Smooth muscle cell (in vitro differentiated cells): ENCODE results near the gene TRIM63. TPM values are rescaled to one million over a fixed set of nuclear protein-coding genes. Genes with fewer than 3 reads are reported as not detected.
A peak's percentile ranks its signal among the peaks of the same experiment; 100 is the strongest.

ENCODE experiments used
- DNase-seq: peaks from one replicate; lab custom pipeline; 2025; ENCODE audit not compliant: unreplicated experiment; lab: John Stamatoyannopoulos, UW
- H2AFZ ChIP-seq: fragments of 200-600 bp; sonication (generic); 2 replicates; pipeline ENCODE4 v1.6.0; 2016; ENCODE audit warnings: antibody characterized with exemption, low read depth, mild to moderate bottlenecking
- H3F3A ChIP-seq: fragments of 200-600 bp; sonication (generic); 2 replicates; pipeline ENCODE4 v1.6.0; 2017; ENCODE audit warnings: antibody characterized with exemption, low read depth
- H3K27ac ChIP-seq: fragments of 200-600 bp; sonication (generic); 2 replicates; pipeline ENCODE4 v1.5.1; 2016; ENCODE audit warnings: low read depth, mild to moderate bottlenecking
- H3K27me3 ChIP-seq: fragments of 200-600 bp; sonication (generic); 2 replicates; pipeline ENCODE4 v1.6.1; 2016; ENCODE audit warnings: low read depth, mild to moderate bottlenecking
- H3K36me3 ChIP-seq: fragments of 200-600 bp; sonication (generic); 2 replicates; pipeline ENCODE4 v1.5.1; 2016; ENCODE audit warnings: low read depth
- H3K4me1 ChIP-seq: fragments of 200-600 bp; sonication (generic); 2 replicates; pipeline ENCODE4 v1.5.1; 2016; ENCODE audit warnings: low read depth
- H3K4me2 ChIP-seq: fragments of 200-600 bp; sonication (generic); 2 replicates; pipeline ENCODE4 v1.6.0; 2016; ENCODE audit warnings: mild to moderate bottlenecking
- H3K4me3 ChIP-seq: fragments of 200-600 bp; sonication (generic); 2 replicates; pipeline ENCODE4 v1.5.1; 2016; ENCODE audit warnings: mild to moderate bottlenecking
- H3K79me2 ChIP-seq: fragments of 200-600 bp; sonication (generic); 2 replicates; pipeline ENCODE4 v1.6.0; 2016; ENCODE audit warnings: low read depth, mild to moderate bottlenecking
- H3K9ac ChIP-seq: fragments of 200-600 bp; sonication (generic); 2 replicates; pipeline ENCODE4 v1.6.0; 2016; ENCODE audit warnings: low read depth
- H3K9me3 ChIP-seq: fragments of 200-600 bp; sonication (generic); replicated peaks from 2 replicates; pipeline ENCODE4 v1.5.1; 2016; ENCODE audit warnings: low read depth
- H4K20me1 ChIP-seq: fragments of 200-600 bp; sonication (generic); 2 replicates; pipeline ENCODE4 v1.6.0; 2016; ENCODE audit warnings: low read depth
- CTCF ChIP-seq: fragments of 200-600 bp; sonication (generic); IDR thresholded peaks from 2 replicates; pipeline ENCODE4 v1.5.1; 2017; ENCODE audit warnings: borderline replicate concordance, mild to moderate bottlenecking, antibody characterized with exemption; ENCODE audit not compliant: insufficient read depth, poor library complexity, severe bottlenecking
- WGBS: methylation state at CpG from one replicate; pipeline ENCODE4 v1.1.7; 2016; ENCODE audit warnings: low lambda C conversion rate; 5-methylcytosine and 5-hydroxymethylcytosine counted together
- polyA plus RNA-seq: library from polyadenylated mRNA; unstranded; fragments of >200 nt; fragmentation: Nextera tagmentation; extraction: Ambion mirVana; gene quantifications from 2 replicates; pipeline ENCODE4 v1.2.1, GENCODE V29; 2016
- total RNA-seq: library from RNA; depleted of rRNA; stranded (reverse); fragments of >200 nt; gene quantifications from 2 replicates; pipeline ENCODE4 v1.2.3, GENCODE V29; 2014

The TRIM63 gene
- total and polyA plus RNA-seq, 2 experiments from 2014 or later = 0.14 TPM; not detected in 1

GRCh38 chr1:26028490-26028980, 38.9 kb downstream of the TRIM63 start:
- 52% methylated on average over 7 of the region's 8 CpGs for WGBS
- Histone ChIP-seq H3K9ac (no peak overlapping the region), H3F3A (peaks cover 8% of the 10 kb centered on the region), H3K4me2 (no peak overlapping the region), H3K27me3 (no peaks in the 10 kb centered on the region), H3K79me2 (no peaks in the 10 kb centered on the region), H3K36me3 (no peaks in the 10 kb centered on the region), H3K4me1 (no peaks in the 10 kb centered on the region), H3K9me3 (no peaks in the 10 kb centered on the region), H2AFZ (no peak overlapping the region), H3K4me3 (no peak overlapping the region), H4K20me1 (no peaks in the 10 kb centered on the region), H3K27ac (no peak overlapping the region)
- DNase-seq = no peak
- no peak for TF ChIP-seq CTCF

GRCh38 chr1:26027716-26028489, 39.5 kb downstream of the TRIM63 start:
- no peaks in the 10 kb centered on the region for H3K27me3 ChIP-seq
- H3K4me3 ChIP-seq = no peak overlapping the region
- no peak overlapping the region for H3K9ac ChIP-seq
- no peak overlapping the region for H3K27ac ChIP-seq
- peaks cover 4% of the 10 kb centered on the region for H3F3A ChIP-seq
- H2AFZ ChIP-seq = no peak overlapping the region
- DNase-seq = no peak
- no peaks in the 10 kb centered on the region for H3K9me3 ChIP-seq
- H3K79me2 ChIP-seq = no peaks in the 10 kb centered on the region
- peak overlapping the region; percentile 17 for H3K4me2 ChIP-seq
- H3K36me3 ChIP-seq = no peaks in the 10 kb centered on the region
- H3K4me1 ChIP-seq = peaks cover 5% of the 10 kb centered on the region
- H4K20me1 ChIP-seq = no peaks in the 10 kb centered on the region
- WGBS = 49% methylated on average over 3 of the region's 3 CpGs
- TF ChIP-seq CTCF = no peak

GRCh38 chr1:26025517-26025916, 41.9 kb downstream of the TRIM63 start:
- Histone ChIP-seq H3F3A (peaks cover 8% of the 10 kb centered on the region), H3K4me1 (peaks cover 21% of the 10 kb centered on the region), H3K79me2 (peaks cover 4% of the 10 kb centered on the region), H4K20me1 (no peaks in the 10 kb centered on the region), H3K4me2 (peak overlapping the region; percentile 86), H3K27me3 (no peaks in the 10 kb centered on the region), H3K9me3 (no peaks in the 10 kb centered on the region), H3K36me3 (no peaks in the 10 kb centered on the region), H3K9ac (no peak overlapping the region), H3K27ac (no peak overlapping the region), H3K4me3 (no peak overlapping the region), H2AFZ (no peak overlapping the region)
- 93% methylated on average over 5 of the region's 5 CpGs for WGBS
- no peak for DNase-seq
- TF ChIP-seq CTCF = no peak
